Measurements from ENCODE around the gene INPP5A. TPM values are rescaled to one million over a fixed set of nuclear protein-coding genes. Genes with fewer than 3 reads are reported as not detected.

The INPP5A gene
- total and polyA plus RNA-seq, 2 of the 13 experiments (the other 11 are each of a cell fraction or from before 2014, with no cell fraction given), result 17.5 to 37.9 TPM

- Histone ChIP-seq H3K27ac (ENCODE audit: extremely low read length, insufficient read depth, low read length) (no peak overlapping the region), H2AFZ (ENCODE audit: low read length) (no peak overlapping the region), H3K9me3 (ENCODE audit: low read length) (no peaks in the 10 kb centered on the region), H3K4me2 (ENCODE audit: low read depth, low read length) (peak overlapping the region; percentile 21; the same call in 1 of the 2 replicates), H3K9ac (ENCODE audit: insufficient read depth, low read depth, low read length) (peak overlapping the region; percentile 32; the same call in 1 of the 2 replicates), H3K36me3 (replicated peaks in 1 of 2; ENCODE audit: control insufficient read depth in 1 of 2, insufficient read depth in 2 of 2, low read length in 2 of 2) (peaks cover 0 to 2% of the 10 kb centered on the region in 2 experiments; a peak in 1 of 5 replicates), H3K27me3 (ENCODE audit: control insufficient read depth in 1 of 2, insufficient read depth in 2 of 2, low read length in 2 of 2) (no peaks in the 10 kb centered on the region), H3K4me3 (replicated peaks in 1 of 3; ENCODE audit: insufficient read depth in 1 of 3, low read depth in 2 of 3, low read length in 3 of 3) (no peak overlapping the region; a peak in 1 of 6 replicates), H3K79me2 (ENCODE audit: insufficient read depth, low read length) (peaks cover 36% of the 10 kb centered on the region), H4K20me1 (ENCODE audit: insufficient read depth, low read length) (peaks cover 20% of the 10 kb centered on the region; the same call in 1 of the 2 replicates), H3K4me1 (ENCODE audit: insufficient read depth, low read length) (peaks cover 28% of the 10 kb centered on the region)
- no peak for FAIRE-seq
- BruUV-seq (replicated peaks), result no TSS peak
- ChIA-PET CTCF (ENCODE audit: low intra/inter-chr PET ratio, low total read pairs) (no interaction called here), POLR2A (no interaction called here)
- 71% methylated on average over 19 of the region's 19 CpGs for WGBS (ENCODE audit: low lambda C conversion rate)
- in situ Hi-C loops (cut with HindIII; ENCODE audit: extremely low pct_ligation_motif_present, low pct_unique_long_range_greater_than_20kb), result no loop called here
- ATAC-seq, result peak; percentile 81
- DNase-seq (ENCODE audit: low spot score), result peak; percentile 30
- intact Hi-C loops (cut with micrococcal nuclease; ENCODE audit: unreplicated experiment), result no loop called here
- TF ChIP-seq YEATS2 (CRISPR knock-in tag; IDR thresholded peaks at IDR 0.05; ENCODE audit: borderline replicate concordance) (no peak), NFKBIZ (CRISPR knock-in tag; IDR thresholded peaks at IDR 0.05) (no peak), ZNF275 (CRISPR knock-in tag; IDR thresholded peaks at IDR 0.05; ENCODE audit: borderline replicate concordance) (no peak), AKAP8 (CRISPR knock-in tag; IDR thresholded peaks at IDR 0.05) (peak; percentile 44; the same call in 1 of the 2 replicates), ZNF580 (CRISPR knock-in tag; IDR thresholded peaks at IDR 0.05; ENCODE audit: borderline replicate concordance, low read depth) (no peak), BRD4 (CRISPR knock-in tag; IDR thresholded peaks at IDR 0.05) (no peak), ZNF644 (CRISPR knock-in tag; IDR thresholded peaks at IDR 0.05; ENCODE audit: low read depth) (no peak), ZNF687 (CRISPR knock-in tag; IDR thresholded peaks at IDR 0.05) (peak; percentile 31), NFKB2 (CRISPR knock-in tag; IDR thresholded peaks at IDR 0.05; ENCODE audit: borderline replicate concordance) (no peak), CAMTA2 (CRISPR knock-in tag; IDR thresholded peaks at IDR 0.05; ENCODE audit: borderline replicate concordance) (no peak), ESRRA (CRISPR knock-in tag; IDR thresholded peaks at IDR 0.05; ENCODE audit: low read depth) (no peak), ZKSCAN1 (IDR thresholded peaks at IDR 0.05; ENCODE audit: low read length) (no peak), ZNF431 (CRISPR knock-in tag; IDR thresholded peaks at IDR 0.05; ENCODE audit: borderline replicate concordance, low read depth) (no peak), THYN1 (CRISPR knock-in tag; IDR thresholded peaks at IDR 0.05; ENCODE audit: borderline replicate concordance, low read depth) (no peak)
Observed at GRCh38 chr10:132554053-132554990, 16.7 kb downstream of the INPP5A start.

All from HepG2 (cell line).